Subcutaneous adipose tissue (tissue), 4 donors: ENCODE data around the gene PRXL2A. TPM values are rescaled to one million over a fixed set of nuclear protein-coding genes. Genes with fewer than 3 reads are reported as not detected.

Source experiments
- total RNA-seq, 4 donors: library from RNA; depleted of rRNA; stranded (reverse); fragments of >200 nt; gene quantifications; one replicate each; pipeline ENCODE4 v1.1.0, GENCODE V29; 2016
- TF ChIP-seq, protein P1 (sequence below): fragments of 450-650 bp; IDR thresholded peaks from one replicate; pipeline ENCODE4 v1.5.1; 2016; ENCODE audit warnings: low read depth, mild to moderate bottlenecking, control low read depth, antibody characterized with exemption, moderate library complexity

Gene PRXL2A, protein sequence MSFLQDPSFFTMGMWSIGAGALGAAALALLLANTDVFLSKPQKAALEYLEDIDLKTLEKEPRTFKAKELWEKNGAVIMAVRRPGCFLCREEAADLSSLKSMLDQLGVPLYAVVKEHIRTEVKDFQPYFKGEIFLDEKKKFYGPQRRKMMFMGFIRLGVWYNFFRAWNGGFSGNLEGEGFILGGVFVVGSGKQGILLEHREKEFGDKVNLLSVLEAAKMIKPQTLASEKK
- total RNA-seq: 100 to 1,000 TPM; 254 to 775 (median 498) TPM

DNA sequence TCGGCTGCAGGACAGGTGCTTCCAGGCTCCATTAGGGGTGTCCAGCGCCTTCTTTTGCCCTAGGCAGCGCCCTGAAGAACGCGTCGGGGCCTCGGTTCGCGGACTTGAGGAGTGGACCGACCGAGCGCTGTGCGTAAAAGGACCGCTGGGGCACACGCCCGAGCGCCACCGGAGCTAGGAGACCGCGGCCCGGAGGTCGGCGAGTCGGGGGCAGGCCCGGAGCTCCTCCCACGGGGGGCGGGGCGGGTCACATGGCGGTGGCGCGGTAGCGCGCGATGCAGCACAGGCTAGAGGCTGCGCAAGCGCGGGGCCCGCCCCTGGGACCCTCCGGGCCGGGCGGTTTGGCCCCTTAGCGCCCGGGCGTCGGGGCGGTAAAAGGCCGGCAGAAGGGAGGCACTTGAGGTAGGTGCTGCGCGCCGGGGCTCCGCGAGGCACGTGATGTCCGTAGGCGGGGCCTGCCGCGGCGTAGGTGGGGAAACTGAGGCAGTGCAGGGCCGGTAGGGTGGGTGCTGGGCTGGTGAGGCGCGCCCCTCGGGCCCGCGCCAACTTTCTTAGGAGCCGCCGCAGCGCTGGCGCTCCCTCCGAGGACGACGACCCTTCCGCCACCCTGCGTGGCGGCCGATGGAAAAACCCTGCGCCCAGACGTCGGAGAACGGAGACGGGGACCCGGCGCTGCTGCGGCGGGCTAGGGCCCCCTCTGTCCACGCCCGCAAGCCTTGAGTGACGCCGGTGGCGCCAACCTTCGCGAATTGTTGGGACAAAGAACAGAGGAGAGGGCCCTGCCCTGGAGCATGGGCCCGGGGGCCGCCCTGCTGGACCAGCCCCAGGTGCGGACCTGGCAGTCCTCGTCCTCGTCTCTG, at the start of gene PRXL2A:
Gene PRXL2A, plus strand, starts transcription at position 310 of the 860 bp plus-strand sequence. CDS start 11,917 bp downstream, outside the sequence.
- TF ChIP-seq, protein P1, sequence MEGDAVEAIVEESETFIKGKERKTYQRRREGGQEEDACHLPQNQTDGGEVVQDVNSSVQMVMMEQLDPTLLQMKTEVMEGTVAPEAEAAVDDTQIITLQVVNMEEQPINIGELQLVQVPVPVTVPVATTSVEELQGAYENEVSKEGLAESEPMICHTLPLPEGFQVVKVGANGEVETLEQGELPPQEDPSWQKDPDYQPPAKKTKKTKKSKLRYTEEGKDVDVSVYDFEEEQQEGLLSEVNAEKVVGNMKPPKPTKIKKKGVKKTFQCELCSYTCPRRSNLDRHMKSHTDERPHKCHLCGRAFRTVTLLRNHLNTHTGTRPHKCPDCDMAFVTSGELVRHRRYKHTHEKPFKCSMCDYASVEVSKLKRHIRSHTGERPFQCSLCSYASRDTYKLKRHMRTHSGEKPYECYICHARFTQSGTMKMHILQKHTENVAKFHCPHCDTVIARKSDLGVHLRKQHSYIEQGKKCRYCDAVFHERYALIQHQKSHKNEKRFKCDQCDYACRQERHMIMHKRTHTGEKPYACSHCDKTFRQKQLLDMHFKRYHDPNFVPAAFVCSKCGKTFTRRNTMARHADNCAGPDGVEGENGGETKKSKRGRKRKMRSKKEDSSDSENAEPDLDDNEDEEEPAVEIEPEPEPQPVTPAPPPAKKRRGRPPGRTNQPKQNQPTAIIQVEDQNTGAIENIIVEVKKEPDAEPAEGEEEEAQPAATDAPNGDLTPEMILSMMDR: no peak

DNA sequence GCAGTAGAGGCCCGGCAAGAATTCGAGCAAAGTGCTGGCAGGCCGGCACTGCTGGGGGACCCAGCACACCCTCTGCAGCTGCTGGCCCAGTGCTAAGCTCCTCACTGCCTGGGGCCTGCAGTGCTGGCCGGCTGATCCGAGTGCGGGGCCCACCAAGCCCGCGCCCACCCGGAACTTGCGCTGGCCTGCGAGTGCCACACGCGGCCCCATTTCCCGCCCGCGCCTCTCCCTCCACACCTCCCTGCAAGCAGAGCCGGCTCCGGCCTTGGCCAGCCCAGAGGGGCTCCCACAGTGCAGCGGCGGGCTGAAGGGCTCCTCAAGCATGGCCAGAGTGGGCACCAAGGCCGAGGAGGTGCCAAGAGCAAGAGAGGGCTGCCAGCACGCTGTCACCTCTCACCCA, 48.7 kb upstream of the PRXL2A start:
- TF ChIP-seq, protein P1: no peak

DNA sequence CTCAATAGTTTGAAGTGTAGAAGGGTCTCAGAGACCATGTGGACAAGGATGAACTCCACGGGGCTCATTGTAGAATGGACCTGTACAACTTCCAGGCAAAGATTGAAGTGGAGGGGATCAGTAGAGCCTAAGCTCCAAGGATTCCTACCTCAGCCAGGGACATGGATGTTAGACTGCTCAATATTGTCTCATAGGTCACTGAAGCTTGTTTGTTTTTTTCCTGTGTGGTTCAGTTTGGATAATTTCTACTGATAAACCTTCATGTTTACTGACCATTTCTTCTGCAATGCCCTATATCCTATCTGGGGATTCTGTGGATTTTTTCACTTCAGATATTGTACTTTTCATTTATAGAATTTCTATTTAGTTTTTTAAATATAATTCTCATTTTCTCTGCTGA, 42.8 kb upstream of the PRXL2A start:
- TF ChIP-seq, protein P1: no peak

DNA sequence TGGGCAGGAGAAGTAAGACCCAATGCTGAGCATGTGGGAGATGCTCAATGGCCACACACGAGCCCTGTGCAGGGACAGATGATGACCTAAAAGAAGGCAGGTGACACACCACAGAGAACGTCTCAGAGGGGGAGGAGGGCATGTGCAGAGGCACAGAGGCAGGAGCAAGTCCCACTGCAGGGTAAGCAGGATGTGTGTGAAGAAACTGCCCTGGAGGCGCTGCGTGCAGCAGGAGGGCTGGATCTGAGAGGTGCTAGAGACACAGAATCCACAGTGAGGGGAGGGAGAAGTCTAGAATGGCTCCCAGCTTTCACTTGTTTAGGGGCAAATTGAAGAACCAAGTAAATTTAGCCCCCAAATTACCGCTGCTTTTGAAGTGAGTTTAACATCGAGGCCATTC, 36.9 kb upstream of the PRXL2A start:
- TF ChIP-seq, protein P1: no peak

DNA sequence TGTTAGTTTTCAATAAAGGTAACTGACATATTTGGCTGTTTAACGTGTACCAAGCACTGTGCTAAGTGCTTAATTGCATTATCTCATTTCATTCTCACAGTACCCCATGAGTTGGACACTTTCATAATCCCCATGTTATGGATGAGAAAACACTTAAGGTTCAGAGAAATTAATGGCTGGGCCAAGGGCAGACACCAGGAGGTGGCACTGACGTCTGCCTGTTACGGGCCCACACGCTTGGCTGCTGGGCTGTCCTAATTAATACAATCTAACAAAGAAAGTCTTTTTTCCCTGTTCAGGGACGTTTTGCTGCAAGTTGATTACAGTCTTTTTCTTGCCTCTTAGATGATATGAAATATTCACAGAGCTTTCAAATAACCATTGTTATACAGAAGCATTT, 35.7 kb upstream of the PRXL2A start:
- TF ChIP-seq, protein P1: no peak

DNA sequence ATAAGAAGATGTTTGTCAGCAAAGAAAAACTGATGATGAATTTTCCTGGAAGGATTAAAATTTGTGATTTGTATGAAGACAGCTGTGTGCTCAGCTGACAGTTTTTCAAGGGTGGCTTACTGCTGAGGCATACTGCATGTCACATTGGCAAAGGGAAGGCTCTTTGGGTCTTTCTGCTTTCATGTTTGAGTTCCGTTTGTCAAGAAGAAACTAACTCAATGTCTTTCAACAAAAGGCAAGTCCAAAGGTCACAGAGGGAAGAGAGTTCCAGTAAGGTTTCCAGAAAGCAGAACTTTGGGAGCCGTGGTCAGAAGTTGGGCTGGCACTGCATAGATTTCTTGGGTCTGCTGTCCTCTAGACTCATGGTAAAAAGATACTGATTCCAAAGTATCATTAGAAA, 34.8 kb upstream of the PRXL2A start:
- TF ChIP-seq, protein P1: no peak

DNA sequence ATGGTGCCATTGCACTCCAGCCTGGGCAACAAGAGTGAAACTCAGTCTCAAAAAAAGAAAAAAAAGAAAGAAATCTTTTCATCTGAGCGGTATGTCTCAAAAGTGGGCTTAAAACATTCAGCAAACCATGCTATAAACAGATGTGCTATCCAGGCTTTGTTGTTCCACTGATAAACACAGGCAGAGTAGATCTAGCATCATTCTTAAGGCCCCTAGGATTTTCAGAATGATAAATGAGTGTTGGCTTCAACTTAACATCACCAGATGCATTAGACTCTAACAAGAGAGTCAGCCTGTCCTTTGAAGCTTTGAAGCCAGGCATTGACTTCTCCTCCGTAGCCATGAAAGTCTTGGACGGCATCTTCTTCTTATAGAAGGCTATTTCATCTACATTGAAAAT, 28.6 kb upstream of the PRXL2A start:
- TF ChIP-seq, protein P1: no peak
